Mesenchymal stem cell (in vitro differentiated cells and primary cell): ENCODE data around the gene H2AZ2.

Experiments used
- DNase-seq: peaks from one replicate; pipeline ENCODE4 v3.0.0-alpha.2; 2013
- H2AFZ ChIP-seq: one replicate; pipeline ENCODE4 v1.6.1; 2013; ENCODE audit warnings: low read depth, mild to moderate bottlenecking, control low read depth, inconsistent platforms, low read length, moderate library complexity
- H2AK5ac ChIP-seq: 2 replicates; pipeline ENCODE4 v1.6.1; 2013; ENCODE audit warnings: low read length, moderate library complexity, mild to moderate bottlenecking, inconsistent platforms; ENCODE audit not compliant: severe bottlenecking
- H2BK120ac ChIP-seq: one replicate; pipeline ENCODE4 v1.6.1; 2013; ENCODE audit warnings: low read depth, mild to moderate bottlenecking, inconsistent platforms, low read length, moderate library complexity
- H2BK12ac ChIP-seq, 2 experiments: one replicate each; pipeline ENCODE4 v1.6.1; 2013; ENCODE audit warnings: inconsistent platforms in 2 of 2, low read length in 2 of 2, mild to moderate bottlenecking in 2 of 2, moderate library complexity in 2 of 2, control low read depth in 1 of 2
- H2BK15ac ChIP-seq: one replicate; pipeline ENCODE4 v1.6.1; 2013; ENCODE audit warnings: mild to moderate bottlenecking, low read depth, inconsistent platforms; ENCODE audit not compliant: poor library complexity, severe bottlenecking
- H2BK5ac ChIP-seq: 2 replicates; pipeline ENCODE4 v1.6.1; 2013; ENCODE audit warnings: low read depth, mild to moderate bottlenecking, low read length, control low read depth, inconsistent platforms; ENCODE audit not compliant: poor library complexity, severe bottlenecking
- H3K14ac ChIP-seq, 2 experiments: one replicate each; pipeline ENCODE4 v1.6.1; 2013; ENCODE audit warnings: inconsistent platforms in 2 of 2, low read length in 2 of 2, control low read depth in 1 of 2, mild to moderate bottlenecking in 1 of 2, moderate library complexity in 1 of 2
- H3K18ac ChIP-seq, 2 experiments: one replicate each; pipeline ENCODE4 v1.6.1; 2013; ENCODE audit warnings: inconsistent platforms in 2 of 2, low read length in 2 of 2, control low read depth in 1 of 2, low read depth in 1 of 2, mild to moderate bottlenecking in 1 of 2
- H3K23ac ChIP-seq, 2 experiments: one replicate each; pipeline ENCODE4 v1.6.1; 2013; ENCODE audit warnings: inconsistent platforms in 2 of 2, low read length in 2 of 2, mild to moderate bottlenecking in 2 of 2, moderate library complexity in 2 of 2, control low read depth in 1 of 2
- H3K27ac ChIP-seq: 2 replicates; pipeline ENCODE4 v1.5.1; 2013; ENCODE audit warnings: mild to moderate bottlenecking, moderate library complexity, low read length, control low read depth, inconsistent platforms; ENCODE audit not compliant: poor library complexity, severe bottlenecking
- H3K27me3 ChIP-seq, 2 experiments: 2 replicates each; pipeline versions ENCODE4 v1.6.1 to v1.7.0; 2013; ENCODE audit warnings: low read length in 2 of 2, mild to moderate bottlenecking in 2 of 2, moderate library complexity in 2 of 2, control low read depth in 1 of 2, inconsistent platforms in 1 of 2; ENCODE audit not compliant: control insufficient read depth in 1 of 2, insufficient read depth in 1 of 2
- H3K36me3 ChIP-seq, 2 experiments: 2 replicates each; pipeline versions ENCODE4 v1.6.1 to v1.7.0; 2013; ENCODE audit warnings: low read length in 2 of 2, control low read depth in 1 of 2, inconsistent platforms in 1 of 2, low read depth in 1 of 2, mild to moderate bottlenecking in 1 of 2; ENCODE audit not compliant: insufficient read depth in 2 of 2, control insufficient read depth in 1 of 2
- H3K4ac ChIP-seq, 2 experiments: one replicate each; pipeline ENCODE4 v1.6.1; 2013; ENCODE audit warnings: inconsistent platforms in 2 of 2, low read length in 2 of 2, mild to moderate bottlenecking in 2 of 2, moderate library complexity in 2 of 2, control low read depth in 1 of 2, low read depth in 1 of 2
- H3K4me1 ChIP-seq: 2 replicates; pipeline ENCODE4 v1.6.1; 2013; ENCODE audit warnings: low read depth, low read length, control low read depth; ENCODE audit not compliant: control insufficient read depth, insufficient read depth
- H3K4me2 ChIP-seq: 2 replicates; pipeline ENCODE4 v1.6.1; 2013; ENCODE audit warnings: low read length, mild to moderate bottlenecking, inconsistent platforms; ENCODE audit not compliant: poor library complexity, severe bottlenecking
- H3K4me3 ChIP-seq, 2 experiments: 2 replicates each; pipeline versions ENCODE4 v1.5.1 to v1.7.0; 2013; ENCODE audit warnings: low read length in 2 of 2, mild to moderate bottlenecking in 2 of 2, control low read depth in 1 of 2, low read depth in 1 of 2; ENCODE audit not compliant: insufficient read depth in 1 of 2
- H3K79me1 ChIP-seq: replicated peaks from 2 replicates; pipeline ENCODE4 v1.6.1; 2013; ENCODE audit warnings: mild to moderate bottlenecking, control low read depth, low read length, inconsistent platforms; ENCODE audit not compliant: poor library complexity, severe bottlenecking
- H3K9ac ChIP-seq: 2 replicates; pipeline ENCODE4 v1.7.0; 2013; ENCODE audit warnings: mild to moderate bottlenecking, low read length, moderate library complexity
- H3K9me3 ChIP-seq: 2 replicates; pipeline ENCODE4 v1.7.0; 2013; ENCODE audit warnings: mild to moderate bottlenecking, low read length; ENCODE audit not compliant: control insufficient read depth
- H4K8ac ChIP-seq: one replicate; pipeline ENCODE4 v1.6.1; 2013; ENCODE audit warnings: inconsistent platforms, mild to moderate bottlenecking, low read length, moderate library complexity
- H4K91ac ChIP-seq: one replicate; pipeline ENCODE4 v1.6.1; 2013; ENCODE audit warnings: mild to moderate bottlenecking, low read length, inconsistent platforms
- WGBS: methylation state at CpG from one replicate; pipeline ENCODE4 v1.1.7; 2013; ENCODE audit warnings: mixed read lengths; 5-methylcytosine and 5-hydroxymethylcytosine counted together

Gene H2AZ2

GRCh38 chr7:44858161-44858560 lies 10.3 kb upstream of the H2AZ2 start:
- no peak overlapping the region for H2AK5ac ChIP-seq

GRCh38 chr7:44854644-44855364 lies 6.9 kb upstream of the H2AZ2 start:
- Histone ChIP-seq H3K27me3 (no peaks in the 10 kb centered on the region), H3K23ac (no peak overlapping the region), H2BK12ac (no peak overlapping the region), H3K4me3 (no peak overlapping the region), H2AFZ (no peak overlapping the region), H3K18ac (no peak overlapping the region), H2BK15ac (no peak overlapping the region), H3K14ac (no peak overlapping the region), H3K4me1 (no peaks in the 10 kb centered on the region), H3K9me3 (no peaks in the 10 kb centered on the region), H3K4me2 (no peak overlapping the region), H3K79me1 (no peaks in the 10 kb centered on the region), H2BK120ac (no peak overlapping the region), H3K27ac (no peak overlapping the region), H3K4ac (no peak overlapping the region), H3K9ac (no peak overlapping the region), H3K36me3 (no peaks in the 10 kb centered on the region), H4K91ac (no peak overlapping the region), H2BK5ac (no peak overlapping the region), H4K8ac (no peak overlapping the region), H2AK5ac (no peak overlapping the region)
- 92% methylated on average over 4 of the region's 8 CpGs for WGBS
- no peak for DNase-seq

More at GRCh38 chr7:44858161-44858560, 10.3 kb upstream of the H2AZ2 start:
- Histone ChIP-seq H2BK12ac (no peak overlapping the region), H3K14ac (no peak overlapping the region), H3K23ac (no peak overlapping the region), H3K9me3 (no peaks in the 10 kb centered on the region), H3K36me3 (no peaks in the 10 kb centered on the region), H3K4me1 (no peaks in the 10 kb centered on the region), H2BK15ac (no peak overlapping the region), H3K4me3 (no peak overlapping the region), H3K18ac (no peak overlapping the region), H3K27me3 (no peaks in the 10 kb centered on the region), H4K91ac (no peak overlapping the region), H2BK5ac (no peak overlapping the region), H4K8ac (no peak overlapping the region), H3K4ac (no peak overlapping the region), H3K9ac (no peak overlapping the region), H3K79me1 (no peaks in the 10 kb centered on the region), H2BK120ac (no peak overlapping the region), H3K27ac (no peak overlapping the region), H2AFZ (no peak overlapping the region), H3K4me2 (no peak overlapping the region)
- DNase-seq = no peak
- 100% methylated on average over 1 of the region's 2 CpGs for WGBS

- 94% methylated on average over 3 of the region's 3 CpGs for WGBS
- Histone ChIP-seq H4K91ac (no peak overlapping the region), H2BK15ac (no peak overlapping the region), H2BK12ac (no peak overlapping the region), H2AK5ac (no peak overlapping the region), H4K8ac (no peak overlapping the region), H3K14ac (no peak overlapping the region), H2BK120ac (no peak overlapping the region), H2AFZ (no peak overlapping the region), H3K18ac (no peak overlapping the region), H3K4me2 (no peak overlapping the region), H3K9ac (no peak overlapping the region), H3K4ac (no peak overlapping the region), H3K79me1 (no peaks in the 10 kb centered on the region), H3K4me3 (no peak overlapping the region), H3K23ac (no peak overlapping the region), H3K27me3 (no peaks in the 10 kb centered on the region), H3K27ac (no peak overlapping the region), H3K36me3 (no peaks in the 10 kb centered on the region), H3K9me3 (no peaks in the 10 kb centered on the region), H3K4me1 (peaks cover 3% of the 10 kb centered on the region), H2BK5ac (no peak overlapping the region)
- DNase-seq = no peak
Observed at GRCh38 chr7:44853391-44853790, 5.5 kb upstream of the H2AZ2 start.

- Histone ChIP-seq H3K9ac (no peak overlapping the region), H3K27ac (no peak overlapping the region), H2BK5ac (no peak overlapping the region), H3K4me3 (no peak overlapping the region), H2AK5ac (no peak overlapping the region), H3K36me3 (no peaks in the 10 kb centered on the region), H3K79me1 (no peaks in the 10 kb centered on the region), H3K18ac (no peak overlapping the region), H3K23ac (no peak overlapping the region), H3K9me3 (no peaks in the 10 kb centered on the region), H2BK12ac (no peak overlapping the region), H2BK120ac (no peak overlapping the region), H2BK15ac (no peak overlapping the region), H4K8ac (no peak overlapping the region), H3K27me3 (no peaks in the 10 kb centered on the region), H3K4me2 (no peak overlapping the region), H3K4me1 (peaks cover 3% of the 10 kb centered on the region), H4K91ac (no peak overlapping the region), H3K4ac (no peak overlapping the region), H3K14ac (no peak overlapping the region), H2AFZ (no peak overlapping the region)
- 90% methylated on average over 2 of the region's 3 CpGs for WGBS
- DNase-seq = no peak
Observed at GRCh38 chr7:44852590-44852989, 4.7 kb upstream of the H2AZ2 start.
